Fibroblast of lung (primary cell): ENCODE results near the gene DHODH. TPM values are rescaled to one million over a fixed set of nuclear protein-coding genes. Genes with fewer than 3 reads are reported as not detected.
"Not testable (repeated sequence)": the region's sequence is repeated elsewhere in the genome, so short reads cannot be mapped to it uniquely, and the experiment has no call there.

Experiments
- DNase-seq, 2 donors: peaks; one replicate each; pipeline versions ENCODE4 v3.0.0 to v3.0.0-alpha.2; 2010; ENCODE audit warnings: low read depth in 2 of 2
- H2AFZ ChIP-seq: 2 replicates; pipeline ENCODE4 v1.5.1; 2012; ENCODE audit warnings: low read length, control low read depth, inconsistent platforms
- H3K27ac ChIP-seq: 2 replicates; pipeline ENCODE4 v1.5.1; 2011; ENCODE audit warnings: low read length, control low read depth; ENCODE audit not compliant: insufficient read depth
- H3K27me3 ChIP-seq: 2 replicates; pipeline ENCODE4 v1.5.1; 2011; ENCODE audit warnings: mild to moderate bottlenecking, low read length; ENCODE audit not compliant: control insufficient read depth, insufficient read depth
- H3K36me3 ChIP-seq: 2 replicates; pipeline ENCODE4 v1.5.1; 2011; ENCODE audit warnings: low read length; ENCODE audit not compliant: control insufficient read depth, insufficient read depth
- H3K4me1 ChIP-seq: 2 replicates; pipeline ENCODE4 v1.5.1; 2011; ENCODE audit warnings: low read length; ENCODE audit not compliant: control insufficient read depth, insufficient read depth; ENCODE audit errors: extremely low read depth
- H3K4me2 ChIP-seq: 2 replicates; pipeline ENCODE4 v1.5.1; 2011; ENCODE audit warnings: low read length, control low read depth; ENCODE audit not compliant: insufficient read depth; ENCODE audit errors: extremely low read depth
- H3K4me3 ChIP-seq, 4 experiments: fragments of 200-600 bp in 1 of 4; sonication (generic) in 1 of 4; replicated peaks in 1 of 4; 2 replicates each; pipeline ENCODE4 v1.5.1; 2011 to 2016; ENCODE audit warnings: low read length in 4 of 4, low read depth in 3 of 4, mild to moderate bottlenecking in 3 of 4, control low read depth in 2 of 4, inconsistent platforms in 1 of 4, mixed read lengths in 1 of 4; ENCODE audit not compliant: insufficient read depth in 1 of 4; ENCODE audit errors: control extremely low read depth in 1 of 4
- H3K79me2 ChIP-seq: 2 replicates; pipeline ENCODE4 v1.5.1; 2012; ENCODE audit warnings: mild to moderate bottlenecking, low read length, inconsistent platforms; ENCODE audit not compliant: control insufficient read depth, insufficient read depth
- H3K9ac ChIP-seq: 2 replicates; pipeline ENCODE4 v1.5.1; 2011; ENCODE audit warnings: mild to moderate bottlenecking, low read length, control low read depth; ENCODE audit not compliant: insufficient read depth
- H3K9me3 ChIP-seq: 2 replicates; pipeline ENCODE4 v1.5.1; 2012; ENCODE audit warnings: low read depth, low read length; ENCODE audit not compliant: control insufficient read depth, insufficient read depth
- H4K20me1 ChIP-seq: 2 replicates; pipeline ENCODE4 v1.5.1; 2011; ENCODE audit warnings: low read length; ENCODE audit not compliant: control insufficient read depth, insufficient read depth; ENCODE audit errors: extremely low read depth
- CTCF ChIP-seq, 2 donors: IDR thresholded peaks in 1 of 2; conservative IDR thresholded peaks in 1 of 2; 1 replicate in 1 of 2; 2 replicates in 1 of 2; pipeline ENCODE4 v1.5.1; 2011 to 2012; ENCODE audit warnings: low read length in 2 of 2, control low read depth in 1 of 2, inconsistent platforms in 1 of 2, low read depth in 1 of 2, mild to moderate bottlenecking in 1 of 2
- EZH2 ChIP-seq: IDR thresholded peaks from 2 replicates; pipeline ENCODE4 v1.5.1; 2012; ENCODE audit warnings: low read length, control low read depth, mild to moderate bottlenecking; ENCODE audit errors: missing control alignments
- polyA plus RNA-seq, 2 donors: library from polyadenylated mRNA; depleted of rRNA in 1 of 2; stranded (reverse) in 1 of 2; unstranded in 1 of 2; fragments of >200 nt; gene quantifications; 2 replicates each; pipeline ENCODE4 v1.2.1, GENCODE V29; 2011 to 2012; ENCODE audit warnings: missing spikeins in 1 of 2
- total RNA-seq: library from RNA; depleted of rRNA; stranded (reverse); fragments of >200 nt; gene quantifications from 2 replicates; pipeline ENCODE4 v1.2.1, GENCODE V29; 2014

DHODH gene
- total and polyA plus RNA-seq, 2 donors (not counting 1 experiment from before 2014, with no cell fraction given): 3.0 TPM

GRCh38 chr16:72049110-72049509 is 40.6 kb downstream of the DHODH start:
- Histone ChIP-seq H3K4me3 (no peak overlapping the region), H3K79me2 (no peaks in the 10 kb centered on the region), H4K20me1 (no peaks in the 10 kb centered on the region), H2AFZ (no peak overlapping the region), H3K9ac (no peak overlapping the region), H3K4me1 (no peaks in the 10 kb centered on the region), H3K27ac (no peak overlapping the region), H3K36me3 (no peaks in the 10 kb centered on the region), H3K9me3 (no peaks in the 10 kb centered on the region), H3K4me2 (no peak overlapping the region), H3K27me3 (no peaks in the 10 kb centered on the region)
- DNase-seq: no peak
- TF ChIP-seq CTCF (conservative IDR thresholded peaks at IDR 0.05 in 1 of 2, IDR thresholded peaks at IDR 0.05 in 1 of 2; ENCODE audit: low read depth in 1 of 2, low read length in 2 of 2) (no peak), EZH2 (no peak)

- Histone ChIP-seq H3K27me3 (no peaks in the 10 kb centered on the region), H4K20me1 (no peaks in the 10 kb centered on the region), H3K9me3 (no peaks in the 10 kb centered on the region), H3K79me2 (no peaks in the 10 kb centered on the region), H3K36me3 (no peaks in the 10 kb centered on the region), H3K9ac (no peak overlapping the region), H2AFZ (no peak overlapping the region), H3K4me1 (no peaks in the 10 kb centered on the region), H3K27ac (no peak overlapping the region), H3K4me2 (no peak overlapping the region), H3K4me3 (no peak overlapping the region)
- no peak for TF ChIP-seq EZH2
- no peak for TF ChIP-seq CTCF (conservative IDR thresholded peaks at IDR 0.05 in 1 of 2, IDR thresholded peaks at IDR 0.05 in 1 of 2; ENCODE audit: low read depth in 1 of 2, low read length in 2 of 2)
- peak in 1 of 2 donors; percentile 29 for DNase-seq
These were observed 42.4 kb downstream of the DHODH start for GRCh38 chr16:72050769-72051464.

GRCh38 chr16:72051818-72052217 is 43.3 kb downstream of the DHODH start:
- H3K79me2 ChIP-seq: no peaks in the 10 kb centered on the region
- H2AFZ ChIP-seq: no peak overlapping the region
- no peak overlapping the region for H3K27ac ChIP-seq
- H3K4me2 ChIP-seq: no peak overlapping the region
- no peak overlapping the region for H3K4me3 ChIP-seq
- H3K36me3 ChIP-seq: no peaks in the 10 kb centered on the region
- no peaks in the 10 kb centered on the region for H3K9me3 ChIP-seq
- no peak overlapping the region for H3K9ac ChIP-seq
- H3K27me3 ChIP-seq: no peaks in the 10 kb centered on the region
- H3K4me1 ChIP-seq: no peaks in the 10 kb centered on the region
- no peaks in the 10 kb centered on the region for H4K20me1 ChIP-seq
- TF ChIP-seq EZH2: no peak
- TF ChIP-seq CTCF (conservative IDR thresholded peaks at IDR 0.05 in 1 of 2, IDR thresholded peaks at IDR 0.05 in 1 of 2; ENCODE audit: low read depth in 1 of 2, low read length in 2 of 2): no peak
- no peak for DNase-seq

GRCh38 chr16:72054254-72054847 is 45.8 kb downstream of the DHODH start, which contains the start of gene HP:
HP (plus strand) TSS chr16:72054505; CDS start chr16:72054653, 148 bp downstream.
- H4K20me1 ChIP-seq, H3K36me3 ChIP-seq, H3K4me2 ChIP-seq, H3K27me3 ChIP-seq, H3K9ac ChIP-seq, H3K79me2 ChIP-seq, H3K4me1 ChIP-seq, H3K4me3 ChIP-seq, H3K27ac ChIP-seq, H2AFZ ChIP-seq, DNase-seq, H3K9me3 ChIP-seq: not testable (repeated sequence)
